Neural cell (in vitro differentiated cells): ENCODE results near the gene BRD2. TPM values are rescaled to one million over a fixed set of nuclear protein-coding genes. Genes with fewer than 3 reads are reported as not detected.

ENCODE experiments used
- H2AFZ ChIP-seq: fragments of 200-600, 300-800 bp; sonication (generic), shearing (Covaris generic); 2 replicates; pipeline ENCODE4 v1.6.0; 2014; ENCODE audit warnings: low read depth, mild to moderate bottlenecking, antibody characterized with exemption, low read length, moderate library complexity
- H3F3A ChIP-seq: fragments of 200-600 bp; shearing (Covaris generic); 2 replicates; pipeline ENCODE4 v1.6.1; 2016; ENCODE audit warnings: mild to moderate bottlenecking, moderate library complexity, mixed read lengths, antibody characterized with exemption, low read length; ENCODE audit not compliant: insufficient read depth, poor library complexity, severe bottlenecking
- H3K27ac ChIP-seq: fragments of 200-600, 300-800 bp; sonication (generic), shearing (Covaris generic); 2 replicates; pipeline ENCODE4 v1.5.1; 2014; ENCODE audit warnings: mild to moderate bottlenecking, low read length, moderate library complexity
- H3K27me3 ChIP-seq: fragments of 300-800, 200-600 bp; sonication (generic), shearing (Covaris generic); 2 replicates; pipeline ENCODE4 v1.6.0; 2014; ENCODE audit warnings: mild to moderate bottlenecking, low read depth, low read length, moderate library complexity; ENCODE audit not compliant: insufficient read depth
- H3K36me3 ChIP-seq: fragments of 300-800, 200-600 bp; sonication (generic), shearing (Covaris generic); 2 replicates; pipeline ENCODE4 v1.5.1; 2014; ENCODE audit warnings: mild to moderate bottlenecking, antibody characterized with exemption, low read length, moderate library complexity; ENCODE audit not compliant: insufficient read depth
- H3K4me2 ChIP-seq: fragments of 300-800, 200-600 bp; sonication (generic), shearing (Covaris generic); 2 replicates; pipeline ENCODE4 v1.6.0; 2014; ENCODE audit warnings: mild to moderate bottlenecking, low read length
- H3K4me3 ChIP-seq: fragments of 300-800, 200-600 bp; sonication (generic), shearing (Covaris generic); 2 replicates; pipeline ENCODE4 v1.5.1; 2014; ENCODE audit warnings: mild to moderate bottlenecking, low read length, moderate library complexity
- H3K79me2 ChIP-seq: fragments of 200-600 bp; shearing (Covaris generic); replicated peaks from 2 replicates; pipeline ENCODE4 v1.6.0; 2014; ENCODE audit warnings: mild to moderate bottlenecking, low read length, moderate library complexity; ENCODE audit not compliant: insufficient read depth
- H3K9ac ChIP-seq: fragments of 300-800, 200-600 bp; sonication (generic), shearing (Covaris generic); 2 replicates; pipeline ENCODE4 v1.6.1; 2016; ENCODE audit warnings: mild to moderate bottlenecking, low read length, mixed read lengths
- H3K9me2 ChIP-seq: fragments of 200-600 bp; shearing (Covaris generic); 2 replicates; pipeline ENCODE4 v1.6.1; 2016; ENCODE audit warnings: mild to moderate bottlenecking, low read length, mixed read lengths; ENCODE audit not compliant: insufficient read depth
- H3K9me3 ChIP-seq: fragments of 200-600, 300-800 bp; sonication (generic), shearing (Covaris generic); 2 replicates; pipeline ENCODE4 v1.6.1; 2016; ENCODE audit warnings: mild to moderate bottlenecking, mixed run types, low read length, moderate library complexity, mixed read lengths
- H4K20me1 ChIP-seq: fragments of 200-600 bp; shearing (Covaris generic); 2 replicates; pipeline ENCODE4 v1.6.1; 2016; ENCODE audit warnings: mild to moderate bottlenecking, mixed run types; ENCODE audit not compliant: insufficient read depth
- EP300 ChIP-seq: fragments of 450-650 bp; conservative IDR thresholded peaks from 2 replicates; pipeline ENCODE4 v1.6.1; 2014; ENCODE audit warnings: antibody characterized with exemption, mild to moderate bottlenecking, moderate library complexity; ENCODE audit not compliant: poor library complexity, severe bottlenecking
- EZH2 ChIP-seq: fragments of 200-600, 300-800 bp; shearing (Covaris generic), sonication (generic); IDR thresholded peaks from 2 replicates; pipeline ENCODE4 v1.6.1; 2014; ENCODE audit warnings: antibody characterized with exemption, low read length, borderline replicate concordance, mild to moderate bottlenecking; ENCODE audit not compliant: insufficient read depth, poor library complexity, severe bottlenecking
- MXI1 ChIP-seq: fragments of 450-650 bp; conservative IDR thresholded peaks from 2 replicates; pipeline ENCODE4 v1.6.1; 2014; ENCODE audit warnings: antibody characterized with exemption, mild to moderate bottlenecking; ENCODE audit not compliant: poor library complexity, severe bottlenecking
- POLR2AphosphoS5 ChIP-seq: IDR thresholded peaks from 2 replicates; pipeline ENCODE4 v1.6.1; 2012
- RAD21 ChIP-seq: fragments of 450-650 bp; conservative IDR thresholded peaks from 2 replicates; pipeline ENCODE4 v1.6.1; 2014; ENCODE audit warnings: antibody characterized with exemption, mild to moderate bottlenecking, moderate library complexity
- SMC3 ChIP-seq: fragments of 450-650 bp; conservative IDR thresholded peaks from 2 replicates; pipeline ENCODE4 v1.6.1; 2014; ENCODE audit warnings: antibody characterized with exemption, mild to moderate bottlenecking, moderate library complexity; ENCODE audit not compliant: poor library complexity
- TAF1 ChIP-seq: IDR thresholded peaks from 2 replicates; pipeline ENCODE4 v1.6.1; 2012; ENCODE audit warnings: low read depth
- polyA minus RNA-seq: library from RNA; depleted of rRNA, polyadenylated mRNA; stranded (reverse); fragments of >200 nt; gene quantifications from 2 replicates; pipeline ENCODE4 v1.2.3, GENCODE V29; 2014
- polyA plus RNA-seq: library from polyadenylated mRNA; depleted of rRNA; stranded (reverse); fragments of >200 nt; gene quantifications from 2 replicates; pipeline ENCODE4 v1.2.3, GENCODE V29; 2014
- TF ChIP-seq, protein P1 (sequence below): IDR thresholded peaks from 2 replicates; pipeline ENCODE4 v1.6.1; 2012; ENCODE audit warnings: borderline replicate concordance
- TF ChIP-seq, protein P2 (sequence below): fragments of 450-650 bp; IDR thresholded peaks from 2 replicates; pipeline ENCODE4 v1.5.1; 2014; ENCODE audit warnings: antibody characterized with exemption, mild to moderate bottlenecking, moderate library complexity; ENCODE audit not compliant: poor library complexity, severe bottlenecking

Gene BRD2
- polyA plus RNA-seq, result 102 and 107 TPM in 2 replicates
- 121 and 140 TPM in 2 replicates for polyA minus RNA-seq

DNA sequence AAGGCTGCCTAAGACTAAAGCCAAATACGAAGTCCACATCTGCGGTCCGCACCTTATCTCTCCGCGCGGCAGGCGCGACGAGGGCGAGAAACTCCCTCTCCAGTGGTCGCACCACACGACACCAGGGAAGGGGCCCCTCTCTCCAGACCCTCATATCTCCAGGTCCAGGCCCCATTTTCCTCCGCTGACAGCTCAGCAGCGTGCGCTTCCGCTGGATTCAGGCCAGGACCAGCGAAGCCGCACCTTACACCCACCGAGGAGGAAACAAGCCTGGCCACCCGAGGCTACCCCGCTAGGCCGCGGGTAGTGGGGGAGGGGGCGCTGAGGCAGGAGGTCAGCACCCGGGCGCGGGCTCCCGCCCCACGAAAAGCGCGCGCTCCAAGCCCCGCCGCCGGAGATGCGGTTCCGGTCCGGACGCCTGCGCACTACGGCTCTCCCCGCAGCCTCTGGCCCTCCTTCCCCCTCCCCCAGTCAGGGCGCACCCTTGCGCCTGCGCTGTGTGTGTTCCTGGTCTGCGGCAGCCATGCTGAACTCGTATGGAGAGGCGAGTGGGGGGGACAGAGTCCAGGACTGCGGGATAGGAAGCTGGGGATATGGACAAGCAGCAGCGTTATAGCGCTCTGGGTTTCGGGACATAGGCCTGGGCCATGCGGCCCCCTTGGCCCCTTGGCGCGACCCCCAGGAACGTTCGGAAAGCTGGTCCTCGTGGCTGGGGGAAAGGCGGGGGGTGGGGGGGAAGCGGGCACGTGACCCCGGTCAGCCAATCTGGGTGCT, at the start of gene BRD2:
Gene BRD2, plus strand, starts transcription at position 502 of the 774 bp plus-strand sequence. CDS start 4,305 bp downstream, outside the sequence.
- TF ChIP-seq TAF1, result peak; percentile 47
- peak; percentile 62 for TF ChIP-seq EP300
- TF ChIP-seq RAD21, result no peak
- TF ChIP-seq MXI1, result peak; percentile 89
- TF ChIP-seq POLR2AphosphoS5, result peak; percentile 90
- no peak for TF ChIP-seq SMC3
- no peak for TF ChIP-seq EZH2
- TF ChIP-seq, protein P1, sequence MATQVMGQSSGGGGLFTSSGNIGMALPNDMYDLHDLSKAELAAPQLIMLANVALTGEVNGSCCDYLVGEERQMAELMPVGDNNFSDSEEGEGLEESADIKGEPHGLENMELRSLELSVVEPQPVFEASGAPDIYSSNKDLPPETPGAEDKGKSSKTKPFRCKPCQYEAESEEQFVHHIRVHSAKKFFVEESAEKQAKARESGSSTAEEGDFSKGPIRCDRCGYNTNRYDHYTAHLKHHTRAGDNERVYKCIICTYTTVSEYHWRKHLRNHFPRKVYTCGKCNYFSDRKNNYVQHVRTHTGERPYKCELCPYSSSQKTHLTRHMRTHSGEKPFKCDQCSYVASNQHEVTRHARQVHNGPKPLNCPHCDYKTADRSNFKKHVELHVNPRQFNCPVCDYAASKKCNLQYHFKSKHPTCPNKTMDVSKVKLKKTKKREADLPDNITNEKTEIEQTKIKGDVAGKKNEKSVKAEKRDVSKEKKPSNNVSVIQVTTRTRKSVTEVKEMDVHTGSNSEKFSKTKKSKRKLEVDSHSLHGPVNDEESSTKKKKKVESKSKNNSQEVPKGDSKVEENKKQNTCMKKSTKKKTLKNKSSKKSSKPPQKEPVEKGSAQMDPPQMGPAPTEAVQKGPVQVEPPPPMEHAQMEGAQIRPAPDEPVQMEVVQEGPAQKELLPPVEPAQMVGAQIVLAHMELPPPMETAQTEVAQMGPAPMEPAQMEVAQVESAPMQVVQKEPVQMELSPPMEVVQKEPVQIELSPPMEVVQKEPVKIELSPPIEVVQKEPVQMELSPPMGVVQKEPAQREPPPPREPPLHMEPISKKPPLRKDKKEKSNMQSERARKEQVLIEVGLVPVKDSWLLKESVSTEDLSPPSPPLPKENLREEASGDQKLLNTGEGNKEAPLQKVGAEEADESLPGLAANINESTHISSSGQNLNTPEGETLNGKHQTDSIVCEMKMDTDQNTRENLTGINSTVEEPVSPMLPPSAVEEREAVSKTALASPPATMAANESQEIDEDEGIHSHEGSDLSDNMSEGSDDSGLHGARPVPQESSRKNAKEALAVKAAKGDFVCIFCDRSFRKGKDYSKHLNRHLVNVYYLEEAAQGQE, result peak; percentile 79
- TF ChIP-seq, protein P2, sequence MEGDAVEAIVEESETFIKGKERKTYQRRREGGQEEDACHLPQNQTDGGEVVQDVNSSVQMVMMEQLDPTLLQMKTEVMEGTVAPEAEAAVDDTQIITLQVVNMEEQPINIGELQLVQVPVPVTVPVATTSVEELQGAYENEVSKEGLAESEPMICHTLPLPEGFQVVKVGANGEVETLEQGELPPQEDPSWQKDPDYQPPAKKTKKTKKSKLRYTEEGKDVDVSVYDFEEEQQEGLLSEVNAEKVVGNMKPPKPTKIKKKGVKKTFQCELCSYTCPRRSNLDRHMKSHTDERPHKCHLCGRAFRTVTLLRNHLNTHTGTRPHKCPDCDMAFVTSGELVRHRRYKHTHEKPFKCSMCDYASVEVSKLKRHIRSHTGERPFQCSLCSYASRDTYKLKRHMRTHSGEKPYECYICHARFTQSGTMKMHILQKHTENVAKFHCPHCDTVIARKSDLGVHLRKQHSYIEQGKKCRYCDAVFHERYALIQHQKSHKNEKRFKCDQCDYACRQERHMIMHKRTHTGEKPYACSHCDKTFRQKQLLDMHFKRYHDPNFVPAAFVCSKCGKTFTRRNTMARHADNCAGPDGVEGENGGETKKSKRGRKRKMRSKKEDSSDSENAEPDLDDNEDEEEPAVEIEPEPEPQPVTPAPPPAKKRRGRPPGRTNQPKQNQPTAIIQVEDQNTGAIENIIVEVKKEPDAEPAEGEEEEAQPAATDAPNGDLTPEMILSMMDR, result no peak
- Histone ChIP-seq H3K4me3 (peak within 1 kb of the TSS; percentile 84), H3K9me2 (no peaks in the 10 kb centered on the region), H3K36me3 (no peaks in the 10 kb centered on the region), H4K20me1 (peaks cover 12% of the 10 kb centered on the region), H3K9ac (peak within 1 kb of the TSS; percentile 100), H3K4me2 (peak within 1 kb of the TSS; percentile 93), H3K27me3 (no peaks in the 10 kb centered on the region), H2AFZ (peak within 1 kb of the TSS; percentile 65), H3K79me2 (peaks cover 54% of the 10 kb centered on the region), H3F3A (peaks cover 13% of the 10 kb centered on the region), H3K27ac (peak within 1 kb of the TSS; percentile 100), H3K9me3 (no peaks in the 10 kb centered on the region)

DNA sequence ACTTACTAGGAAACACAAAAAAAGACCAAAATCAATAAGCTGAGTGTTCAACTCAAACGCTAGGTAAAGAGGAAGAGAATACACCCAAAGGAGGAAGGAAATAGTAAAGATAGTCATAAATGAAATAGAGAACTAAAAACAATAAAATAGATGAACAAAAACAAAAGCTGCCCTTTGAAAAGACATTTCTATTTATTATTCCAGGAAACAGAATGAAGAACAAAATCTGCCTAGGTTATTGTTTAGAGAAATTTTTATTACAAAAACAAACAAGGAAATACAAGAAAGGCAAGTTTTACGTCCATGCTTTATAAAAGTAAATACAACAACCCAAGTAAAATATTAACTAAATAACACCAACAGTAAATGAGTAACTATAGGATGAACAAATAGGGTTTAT, 47.7 kb upstream of the BRD2 start:
- Histone ChIP-seq H4K20me1 (no peaks in the 10 kb centered on the region), H3K79me2 (no peaks in the 10 kb centered on the region), H3K9ac (no peak overlapping the region), H3K36me3 (no peaks in the 10 kb centered on the region), H3K27me3 (no peaks in the 10 kb centered on the region), H3K9me3 (no peaks in the 10 kb centered on the region), H3K4me3 (no peak overlapping the region), H3K4me2 (no peak overlapping the region), H3K9me2 (no peaks in the 10 kb centered on the region), H3F3A (no peaks in the 10 kb centered on the region), H2AFZ (no peak overlapping the region), H3K27ac (no peak overlapping the region)
- TF ChIP-seq POLR2AphosphoS5, result no peak
- no peak for TF ChIP-seq EP300
- TF ChIP-seq MXI1, result no peak
- no peak for TF ChIP-seq SMC3
- TF ChIP-seq, protein P2, result no peak
- TF ChIP-seq, protein P1, result no peak
- TF ChIP-seq TAF1, result no peak
- no peak for TF ChIP-seq RAD21
- TF ChIP-seq EZH2, result no peak
